Thyroid gland (tissue), 4 donors: ENCODE data around the gene VMP1.
"Not testable (repeated sequence)": the region's sequence is repeated elsewhere in the genome, so short reads cannot be mapped to it uniquely, and the experiment has no call there.

Experiments
- POLR2A ChIP-seq, 2 donors: fragments of 450-650 bp; IDR thresholded peaks; one replicate each; pipeline ENCODE4 v1.6.1; 2017; ENCODE audit warnings: antibody characterized with exemption in 2 of 2, mild to moderate bottlenecking in 2 of 2, moderate library complexity in 1 of 2
- TF ChIP-seq, protein P1 (sequence below), 6 experiments: fragments of 200-600 bp in 3 of 6; fragments of 450-650 bp in 3 of 6; sonication (generic) in 3 of 6; IDR thresholded peaks; one replicate each; pipeline ENCODE4 v1.5.1; 2016 to 2019; ENCODE audit warnings: antibody characterized with exemption in 6 of 6, mild to moderate bottlenecking in 2 of 6, inconsistent platforms in 1 of 6, moderate library complexity in 1 of 6

DNA sequence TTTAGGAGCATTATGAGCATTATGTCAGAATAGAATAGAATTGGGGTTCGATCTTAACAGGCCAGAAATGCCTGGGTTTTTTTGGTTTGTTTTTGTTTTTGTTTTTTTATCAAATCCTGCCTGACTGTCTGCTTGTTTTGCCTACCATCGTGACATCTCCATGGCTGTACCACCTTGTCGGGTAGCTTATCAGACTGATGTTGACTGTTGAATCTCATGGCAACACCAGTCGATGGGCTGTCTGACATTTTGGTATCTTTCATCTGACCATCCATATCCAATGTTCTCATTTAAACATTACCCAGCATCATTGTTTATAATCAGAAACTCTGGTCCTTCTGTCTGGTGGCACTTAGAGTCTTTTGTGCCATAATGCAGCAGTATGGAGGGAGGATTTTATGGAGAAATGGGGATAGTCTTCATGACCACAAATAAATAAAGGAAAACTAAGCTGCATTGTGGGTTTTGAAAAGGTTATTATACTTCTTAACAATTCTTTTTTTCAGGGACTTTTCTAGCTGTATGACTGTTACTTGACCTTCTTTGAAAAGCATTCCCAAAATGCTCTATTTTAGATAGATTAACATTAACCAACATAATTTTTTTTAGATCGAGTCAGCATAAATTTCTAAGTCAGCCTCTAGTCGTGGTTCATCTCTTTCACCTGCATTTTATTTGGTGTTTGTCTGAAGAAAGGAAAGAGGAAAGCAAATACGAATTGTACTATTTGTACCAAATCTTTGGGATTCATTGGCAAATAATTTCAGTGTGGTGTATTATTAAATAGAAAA, 133.8 kb downstream of the VMP1 start:
- TF ChIP-seq, protein P1, sequence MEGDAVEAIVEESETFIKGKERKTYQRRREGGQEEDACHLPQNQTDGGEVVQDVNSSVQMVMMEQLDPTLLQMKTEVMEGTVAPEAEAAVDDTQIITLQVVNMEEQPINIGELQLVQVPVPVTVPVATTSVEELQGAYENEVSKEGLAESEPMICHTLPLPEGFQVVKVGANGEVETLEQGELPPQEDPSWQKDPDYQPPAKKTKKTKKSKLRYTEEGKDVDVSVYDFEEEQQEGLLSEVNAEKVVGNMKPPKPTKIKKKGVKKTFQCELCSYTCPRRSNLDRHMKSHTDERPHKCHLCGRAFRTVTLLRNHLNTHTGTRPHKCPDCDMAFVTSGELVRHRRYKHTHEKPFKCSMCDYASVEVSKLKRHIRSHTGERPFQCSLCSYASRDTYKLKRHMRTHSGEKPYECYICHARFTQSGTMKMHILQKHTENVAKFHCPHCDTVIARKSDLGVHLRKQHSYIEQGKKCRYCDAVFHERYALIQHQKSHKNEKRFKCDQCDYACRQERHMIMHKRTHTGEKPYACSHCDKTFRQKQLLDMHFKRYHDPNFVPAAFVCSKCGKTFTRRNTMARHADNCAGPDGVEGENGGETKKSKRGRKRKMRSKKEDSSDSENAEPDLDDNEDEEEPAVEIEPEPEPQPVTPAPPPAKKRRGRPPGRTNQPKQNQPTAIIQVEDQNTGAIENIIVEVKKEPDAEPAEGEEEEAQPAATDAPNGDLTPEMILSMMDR (IDR thresholded peaks at IDR 0.05): not testable (repeated sequence)
- TF ChIP-seq POLR2A (IDR thresholded peaks at IDR 0.05): not testable (repeated sequence)
